Fibroblast of upper back skin (primary cell): ENCODE data around the gene IL12RB2.
"Not testable (repeated sequence)": the region's sequence is repeated elsewhere in the genome, so short reads cannot be mapped to it uniquely, and the experiment has no call there.

Source experiments
- DNase-seq: peaks from one replicate; pipeline ENCODE4 v3.0.0-alpha.2; 2013

IL12RB2 gene

GRCh38 chr1:67400029-67400786 lies 92.5 kb downstream of the IL12RB2 start:
- DNase-seq, result peak; percentile 49

GRCh38 chr1:67401443-67401842 lies 93.8 kb downstream of the IL12RB2 start:
- DNase-seq, result no peak

GRCh38 chr1:67404212-67404620 lies 96.5 kb downstream of the IL12RB2 start:
- DNase-seq, result peak; percentile 12

GRCh38 chr1:67405473-67406245 lies 98.0 kb downstream of the IL12RB2 start:
- no peak for DNase-seq

GRCh38 chr1:67407498-67407897 lies 99.8 kb downstream of the IL12RB2 start:
- no peak for DNase-seq

GRCh38 chr1:67408148-67408547 lies 100.5 kb downstream of the IL12RB2 start:
- no peak for DNase-seq

- DNase-seq, result not testable (repeated sequence)
Observed at GRCh38 chr1:67413101-67413500, 105.4 kb downstream of the IL12RB2 start.

- DNase-seq, result no peak
Observed at GRCh38 chr1:67414574-67414973, 106.9 kb downstream of the IL12RB2 start.

- DNase-seq, result no peak
Observed at GRCh38 chr1:67415041-67415440, 107.4 kb downstream of the IL12RB2 start.

GRCh38 chr1:67417733-67418132 lies 110.1 kb downstream of the IL12RB2 start:
- DNase-seq, result not testable (repeated sequence)

GRCh38 chr1:67418839-67419586 lies 111.3 kb downstream of the IL12RB2 start:
- no peak for DNase-seq

GRCh38 chr1:67420835-67421492 lies 113.3 kb downstream of the IL12RB2 start:
- no peak for DNase-seq

- DNase-seq, result no peak
Observed at GRCh38 chr1:67427465-67427864, 119.8 kb downstream of the IL12RB2 start.

GRCh38 chr1:67427947-67428346 lies 120.3 kb downstream of the IL12RB2 start:
- no peak for DNase-seq

- no peak for DNase-seq
Observed at GRCh38 chr1:67429011-67429527, 121.4 kb downstream of the IL12RB2 start.

GRCh38 chr1:67429528-67430357 lies 122.1 kb downstream of the IL12RB2 start:
- no peak for DNase-seq

GRCh38 chr1:67430358-67431155 lies 122.9 kb downstream of the IL12RB2 start, which contains the start of gene SERBP1:
Gene SERBP1 (minus strand): TSS chr1:67430402. CDS start chr1:67430300, 102 bp downstream.
- peak; percentile 96 for DNase-seq

- no peak for DNase-seq
Observed at GRCh38 chr1:67431156-67431765, 123.6 kb downstream of the IL12RB2 start.

- no peak for DNase-seq
Observed at GRCh38 chr1:67431869-67432578, 124.4 kb downstream of the IL12RB2 start.

GRCh38 chr1:67432745-67433144 lies 125.1 kb downstream of the IL12RB2 start:
- no peak for DNase-seq
